HEK293 (cell line): ENCODE data around the gene HOXA10.
A peak's percentile ranks its signal among the peaks of the same experiment; 100 is the strongest.

ENCODE experiments used
- CTCF ChIA-PET: fragments of 350-600 bp; formaldehyde crosslinking; extraction: SDS; loops from one replicate; lab custom pipeline; 2021; ENCODE audit warnings: antibody characterized with exemption; lab: Yijun Ruan, JAX
- POLR2A ChIA-PET: fragments of 300-600 bp; formaldehyde crosslinking; extraction: SDS; loops from one replicate; lab custom pipeline; 2020; ENCODE audit warnings: antibody characterized with exemption, inconsistent platforms; lab: Yijun Ruan, JAX
- H3K27ac ChIP-seq: fragments of 200-500 bp; sonication (Bioruptor generic); 2 replicates; pipeline ENCODE4 v1.5.1; 2014; ENCODE audit warnings: low read depth, low read length, control low read depth, inconsistent platforms; ENCODE audit errors: extremely low read depth
- H3K36me3 ChIP-seq, 2 experiments: fragments of 200-500 bp in 1 of 2; sonication (Bioruptor generic) in 1 of 2; 1 replicate in 1 of 2; 2 replicates in 1 of 2; pipeline ENCODE4 v1.5.1; 2014 to 2017; ENCODE audit warnings: inconsistent platforms in 2 of 2, low read length in 2 of 2; ENCODE audit not compliant: control insufficient read depth in 2 of 2, insufficient read depth in 1 of 2
- H3K4me1 ChIP-seq: fragments of 200-500 bp; sonication (Bioruptor generic); 2 replicates; pipeline ENCODE4 v1.5.1; 2014; ENCODE audit warnings: mild to moderate bottlenecking, low read length, inconsistent platforms; ENCODE audit not compliant: control insufficient read depth, insufficient read depth
- H3K4me3 ChIP-seq: 2 replicates; pipeline ENCODE4 v1.5.1; 2011; ENCODE audit warnings: low read depth, mild to moderate bottlenecking, control low read depth, low read length, moderate library complexity
- H3K9me3 ChIP-seq: fragments of 200-500 bp; sonication (Bioruptor generic); 2 replicates; pipeline ENCODE4 v1.5.1; 2014; ENCODE audit warnings: low read depth, low read length, inconsistent platforms; ENCODE audit not compliant: control insufficient read depth, insufficient read depth
- GLI4 ChIP-seq: fragments of 450-650 bp; formaldehyde crosslinking; IDR thresholded peaks from 2 replicates; pipeline ENCODE4 v1.5.1; 2016; ENCODE audit warnings: missing biosample characterization, missing genetic modification characterization
- GLIS1 ChIP-seq: fragments of 450-650 bp; formaldehyde crosslinking; IDR thresholded peaks from 2 replicates; pipeline ENCODE4 v1.5.1; 2016; ENCODE audit warnings: missing biosample characterization, missing genetic modification characterization
- GLIS2 ChIP-seq: fragments of 450-650 bp; formaldehyde crosslinking; IDR thresholded peaks from 2 replicates; pipeline ENCODE4 v1.5.1; 2016; ENCODE audit warnings: missing biosample characterization, missing genetic modification characterization
- HIC1 ChIP-seq: fragments of 450-650 bp; formaldehyde crosslinking; IDR thresholded peaks from 2 replicates; pipeline ENCODE4 v1.5.1; 2016; ENCODE audit warnings: missing biosample characterization, missing genetic modification characterization
- KLF9 ChIP-seq: fragments of 450-650 bp; formaldehyde crosslinking; IDR thresholded peaks from 2 replicates; pipeline ENCODE4 v1.5.1; 2016; ENCODE audit warnings: missing biosample characterization, missing genetic modification characterization, low read depth
- PBX3 ChIP-seq: sonication (generic); formaldehyde crosslinking; IDR thresholded peaks from 2 replicates; pipeline ENCODE4 v1.8.1; 2022; ENCODE audit warnings: mild to moderate bottlenecking, moderate library complexity, missing genetic modification reagents
- PRDM1 ChIP-seq: fragments of 450-650 bp; formaldehyde crosslinking; IDR thresholded peaks from 2 replicates; pipeline ENCODE4; 2016; ENCODE audit warnings: missing biosample characterization, missing genetic modification characterization
- RBAK ChIP-seq: fragments of 450-650 bp; formaldehyde crosslinking; IDR thresholded peaks from 2 replicates; pipeline ENCODE4 v1.5.1; 2016; ENCODE audit warnings: missing biosample characterization, missing genetic modification characterization
- ZFP69B ChIP-seq: fragments of 450-650 bp; formaldehyde crosslinking; IDR thresholded peaks from 2 replicates; pipeline ENCODE4 v1.5.1; 2016; ENCODE audit warnings: missing biosample characterization, missing genetic modification characterization
- ZIC2 ChIP-seq: fragments of 450-650 bp; formaldehyde crosslinking; IDR thresholded peaks from 2 replicates; pipeline ENCODE4 v1.5.1; 2016; ENCODE audit warnings: missing biosample characterization, missing genetic modification characterization
- ZNF16 ChIP-seq: fragments of 450-650 bp; formaldehyde crosslinking; IDR thresholded peaks from 2 replicates; pipeline ENCODE4 v1.5.1; 2016; ENCODE audit warnings: low read depth, missing biosample characterization, missing genetic modification characterization
- ZNF18 ChIP-seq: fragments of 450-650 bp; formaldehyde crosslinking; IDR thresholded peaks from 2 replicates; pipeline ENCODE4 v1.5.1; 2016; ENCODE audit warnings: missing biosample characterization, missing genetic modification characterization
- ZNF341 ChIP-seq: fragments of 450-650 bp; formaldehyde crosslinking; IDR thresholded peaks from 2 replicates; pipeline ENCODE4; 2016; ENCODE audit warnings: low read depth, missing biosample characterization, missing genetic modification characterization
- ZNF366 ChIP-seq: fragments of 450-650 bp; formaldehyde crosslinking; conservative IDR thresholded peaks from 2 replicates; pipeline ENCODE4 v1.5.1; 2016; ENCODE audit warnings: missing biosample characterization, missing genetic modification characterization
- ZNF394 ChIP-seq: fragments of 450-650 bp; formaldehyde crosslinking; IDR thresholded peaks from 2 replicates; pipeline ENCODE4 v1.5.1; 2016; ENCODE audit warnings: missing biosample characterization, missing genetic modification characterization, mild to moderate bottlenecking, moderate library complexity, borderline replicate concordance
- ZNF580 ChIP-seq: fragments of 450-650 bp; formaldehyde crosslinking; IDR thresholded peaks from 2 replicates; pipeline ENCODE4 v1.5.1; 2016; ENCODE audit warnings: missing biosample characterization, missing genetic modification characterization
- ZNF596 ChIP-seq: fragments of 450-650 bp; IDR thresholded peaks from 2 replicates; pipeline ENCODE4 v1.5.0; 2018; ENCODE audit warnings: missing biosample characterization, mild to moderate bottlenecking, missing genetic modification characterization, moderate library complexity
- ZNF600 ChIP-seq: fragments of 450-650 bp; formaldehyde crosslinking; IDR thresholded peaks from 2 replicates; pipeline ENCODE4 v1.5.1; 2016; ENCODE audit warnings: missing biosample characterization, missing genetic modification characterization

HOXA10 gene

GRCh38 chr7:27150568-27151340, 23.4 kb downstream of the HOXA10 start (continued):
- TF ChIP-seq ZNF341 (tag by site-specific recombination) (peak; percentile 69), ZNF366 (tag by site-specific recombination) (no peak)

GRCh38 chr7:27149842-27150567, 24.1 kb downstream of the HOXA10 start:
- H3K36me3 ChIP-seq, result peaks cover 0 to 48% of the 10 kb centered on the region in 2 experiments; a peak in 2 of 3 replicates
- TF ChIP-seq ZNF18, result no peak
- no peak for TF ChIP-seq ZNF580 (tag by site-specific recombination)
- TF ChIP-seq ZIC2 (tag by site-specific recombination), result 0 out of 2 replicates have a peak, but pooled peaks have one; percentile 7
- TF ChIP-seq ZNF394 (tag by site-specific recombination), result no peak
- peak; percentile 15; the same call in 1 of the 2 replicates for TF ChIP-seq GLIS1
- no peak for TF ChIP-seq ZNF16 (tag by site-specific recombination)
- no peak for TF ChIP-seq RBAK (tag by site-specific recombination)
- TF ChIP-seq PBX3 (CRISPR knock-in tag), result no peak
- no peak for TF ChIP-seq GLI4 (tag by site-specific recombination)
- TF ChIP-seq PRDM1, result peak; percentile 46; the same call in 1 of the 2 replicates
- peak; percentile 54 for TF ChIP-seq HIC1 (tag by site-specific recombination)
- TF ChIP-seq ZFP69B (tag by site-specific recombination), result peak; percentile 69; the same call in 1 of the 2 replicates
- TF ChIP-seq ZNF596 (tag by site-specific recombination), result peak; percentile 89
- peak; percentile 45; the same call in 1 of the 2 replicates for TF ChIP-seq GLIS2 (tag by site-specific recombination)
- TF ChIP-seq KLF9 (tag by site-specific recombination), result 0 out of 2 replicates have a peak, but pooled peaks have one; percentile 14
- TF ChIP-seq ZNF600, result 0 out of 2 replicates have a peak, but pooled peaks have one; percentile 9
- H3K9me3 ChIP-seq, result no peaks in the 10 kb centered on the region
- H3K4me1 ChIP-seq, result peaks cover 11% of the 10 kb centered on the region
- H3K4me3 ChIP-seq, result peak overlapping the region; percentile 59
- H3K27ac ChIP-seq, result peak overlapping the region; percentile 99
- ChIA-PET POLR2A (interaction anchor here (0.6 to 5.6 kb wide), 12 partner anchors 9 to 358 kb away, joined by 4 to 42 read pairs (median 10); partner anchors contain the start of genes HOXA10, HOXA11, HOXA4 and HOXA9), CTCF (interaction anchor here (0.6 to 4.3 kb wide), 24 partner anchors 9 to 1303 kb away, joined by 3 to 50 read pairs (median 4); partner anchors contain the start of gene HOXA4)
